ENCODE results near the gene PTGER1. TPM values are rescaled to one million over a fixed set of nuclear protein-coding genes. Genes with fewer than 3 reads are reported as not detected.

The PTGER1 gene
- total and polyA plus RNA-seq, 2 of the 8 experiments (the other 6 are each of a cell fraction or from before 2014, with no cell fraction given) = 0.20 to 0.41 TPM

DNA sequence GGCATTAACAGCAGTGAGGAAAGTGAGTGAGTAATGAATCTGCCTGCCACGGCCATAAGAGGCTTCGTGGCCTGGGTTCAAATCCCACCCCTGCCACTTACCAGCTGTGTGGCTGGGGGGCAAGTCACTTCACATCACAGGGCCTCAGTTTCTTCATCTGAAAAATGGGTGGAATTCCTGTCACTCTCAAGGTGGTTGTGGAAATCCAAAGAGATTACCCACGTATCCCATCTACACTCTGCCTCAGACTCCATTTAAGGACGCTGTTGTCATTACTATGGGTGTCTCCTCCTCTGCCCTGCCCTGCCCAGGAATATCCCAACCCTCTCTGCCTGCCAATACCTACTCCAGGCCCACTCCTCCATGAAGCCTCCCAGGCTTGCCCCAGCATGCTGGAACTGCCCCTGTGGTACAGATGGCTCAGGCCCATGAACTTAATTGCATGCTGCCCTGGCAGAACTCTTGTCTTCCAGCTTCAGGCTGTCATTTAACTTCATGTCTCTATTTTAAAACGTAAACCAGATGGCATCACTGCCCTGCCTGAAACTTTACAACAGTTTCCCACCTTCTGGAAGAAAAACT, 17.7 kb upstream of the PTGER1 start (continued):
- TF ChIP-seq, protein P1, sequence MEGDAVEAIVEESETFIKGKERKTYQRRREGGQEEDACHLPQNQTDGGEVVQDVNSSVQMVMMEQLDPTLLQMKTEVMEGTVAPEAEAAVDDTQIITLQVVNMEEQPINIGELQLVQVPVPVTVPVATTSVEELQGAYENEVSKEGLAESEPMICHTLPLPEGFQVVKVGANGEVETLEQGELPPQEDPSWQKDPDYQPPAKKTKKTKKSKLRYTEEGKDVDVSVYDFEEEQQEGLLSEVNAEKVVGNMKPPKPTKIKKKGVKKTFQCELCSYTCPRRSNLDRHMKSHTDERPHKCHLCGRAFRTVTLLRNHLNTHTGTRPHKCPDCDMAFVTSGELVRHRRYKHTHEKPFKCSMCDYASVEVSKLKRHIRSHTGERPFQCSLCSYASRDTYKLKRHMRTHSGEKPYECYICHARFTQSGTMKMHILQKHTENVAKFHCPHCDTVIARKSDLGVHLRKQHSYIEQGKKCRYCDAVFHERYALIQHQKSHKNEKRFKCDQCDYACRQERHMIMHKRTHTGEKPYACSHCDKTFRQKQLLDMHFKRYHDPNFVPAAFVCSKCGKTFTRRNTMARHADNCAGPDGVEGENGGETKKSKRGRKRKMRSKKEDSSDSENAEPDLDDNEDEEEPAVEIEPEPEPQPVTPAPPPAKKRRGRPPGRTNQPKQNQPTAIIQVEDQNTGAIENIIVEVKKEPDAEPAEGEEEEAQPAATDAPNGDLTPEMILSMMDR (IDR thresholded peaks at IDR 0.05; ENCODE audit: control extremely low read depth in 1 of 3, insufficient read depth in 1 of 3, low read depth in 1 of 3, low read length in 3 of 3) = no peak
- TF ChIP-seq PHF8 (conservative IDR thresholded peaks at IDR 0.05; ENCODE audit: low read depth, low read length) = no peak
- no peak for TF ChIP-seq TEAD4 (IDR thresholded peaks at IDR 0.05; ENCODE audit: low read depth, low read length)
- TF ChIP-seq RNF2 (IDR thresholded peaks at IDR 0.05; ENCODE audit: borderline replicate concordance, low read depth, low read length, missing control alignments, poor library complexity, severe bottlenecking) = no peak
- TF ChIP-seq HDAC2 (IDR thresholded peaks at IDR 0.05; ENCODE audit: borderline replicate concordance in 1 of 2, low read depth in 2 of 2, low read length in 2 of 2) = no peak
- TF ChIP-seq ZNF274 (IDR thresholded peaks at IDR 0.05; ENCODE audit: borderline replicate concordance, extremely low read depth, low read length) = no peak
- no peak for TF ChIP-seq BACH1 (IDR thresholded peaks at IDR 0.05; ENCODE audit: low read length)
